Stimulated activated CD8-positive, alpha-beta memory T cell treated with anti-CD3 and anti-CD28 coated beads, Interleukin-2, amount 100 ng/mL, for 48 hours (primary cell): ENCODE results near the gene EID3.
"Not testable (repeated sequence)": the region's sequence is repeated elsewhere in the genome, so short reads cannot be mapped to it uniquely, and the experiment has no call there.

ENCODE experiments used
- DNase-seq, 2 donors: peaks; one replicate each; pipeline ENCODE4 v3.0.0-alpha.2; 2020; ENCODE audit warnings: low read depth in 2 of 2

The EID3 gene

DNA sequence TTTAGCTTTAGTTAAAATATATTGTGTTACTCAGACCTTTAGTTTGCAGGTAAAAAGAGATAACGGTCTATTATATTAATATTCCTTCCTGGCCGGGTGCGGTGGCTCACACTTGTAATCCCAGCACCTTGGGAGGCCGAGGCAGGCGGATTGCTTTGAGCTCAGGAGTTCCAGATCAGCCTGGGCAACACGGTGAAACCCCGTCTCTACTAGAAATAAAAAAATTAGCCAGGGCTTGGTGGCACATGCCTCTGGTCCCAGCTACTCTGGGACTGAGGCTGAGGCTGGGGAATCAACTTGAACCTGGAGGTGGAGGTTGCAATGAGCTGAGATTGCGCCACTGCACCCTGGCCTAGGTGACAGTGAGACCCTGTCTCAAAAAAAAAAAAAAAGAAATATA, 13.2 kb upstream of the EID3 start:
- no peak for DNase-seq

DNA sequence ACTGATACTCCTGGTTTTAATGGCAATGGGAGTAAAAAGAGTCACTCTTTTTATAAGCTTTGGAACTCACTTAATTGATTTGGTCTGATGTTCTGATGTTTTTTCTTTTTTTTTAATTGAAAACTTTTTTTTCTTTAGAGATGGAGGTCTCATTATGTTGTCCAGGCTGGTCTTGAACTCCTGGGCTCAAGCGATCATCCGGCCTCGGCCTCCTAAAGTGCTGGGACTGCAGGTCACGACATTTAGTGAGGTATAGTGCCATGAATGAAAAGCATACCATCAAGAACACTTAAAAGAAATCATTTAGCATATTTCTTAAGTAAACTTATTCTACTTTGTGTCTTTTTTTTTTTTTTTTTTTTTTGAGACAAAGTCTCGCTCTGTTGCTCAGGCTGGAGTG, 12.7 kb upstream of the EID3 start:
- DNase-seq: no peak

DNA sequence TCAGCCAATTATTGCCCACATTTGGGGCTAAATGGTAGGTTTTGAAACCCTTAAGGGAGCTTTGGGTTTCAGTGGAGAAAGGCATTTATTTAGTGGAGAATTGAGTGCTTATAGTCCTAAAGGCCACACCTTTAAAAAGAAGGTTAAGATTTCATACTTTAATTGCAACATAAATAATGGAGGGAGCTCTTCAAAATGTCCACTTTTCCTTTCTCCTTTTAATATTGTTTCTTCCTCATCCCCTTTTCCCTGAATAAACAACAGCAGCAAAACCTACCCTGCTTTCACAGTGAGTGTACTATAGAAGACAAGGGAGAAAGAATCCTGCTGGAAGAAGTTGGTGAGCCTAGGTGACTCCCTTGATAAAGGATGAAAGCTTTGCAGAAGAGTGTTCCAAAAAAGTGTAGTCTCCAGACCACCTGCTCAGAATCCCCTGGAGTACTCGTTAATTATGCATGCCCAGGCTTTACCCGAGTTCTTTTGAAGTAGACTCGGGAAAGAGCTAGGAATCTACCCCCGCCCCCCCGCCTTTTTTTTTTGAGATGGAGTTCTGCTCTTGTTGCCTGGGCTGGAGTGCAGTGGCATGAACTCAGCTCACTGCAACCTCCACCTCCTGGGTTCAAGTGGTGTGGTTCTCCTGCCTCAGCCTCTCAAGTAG, 11.5 kb upstream of the EID3 start:
- no peak for DNase-seq

DNA sequence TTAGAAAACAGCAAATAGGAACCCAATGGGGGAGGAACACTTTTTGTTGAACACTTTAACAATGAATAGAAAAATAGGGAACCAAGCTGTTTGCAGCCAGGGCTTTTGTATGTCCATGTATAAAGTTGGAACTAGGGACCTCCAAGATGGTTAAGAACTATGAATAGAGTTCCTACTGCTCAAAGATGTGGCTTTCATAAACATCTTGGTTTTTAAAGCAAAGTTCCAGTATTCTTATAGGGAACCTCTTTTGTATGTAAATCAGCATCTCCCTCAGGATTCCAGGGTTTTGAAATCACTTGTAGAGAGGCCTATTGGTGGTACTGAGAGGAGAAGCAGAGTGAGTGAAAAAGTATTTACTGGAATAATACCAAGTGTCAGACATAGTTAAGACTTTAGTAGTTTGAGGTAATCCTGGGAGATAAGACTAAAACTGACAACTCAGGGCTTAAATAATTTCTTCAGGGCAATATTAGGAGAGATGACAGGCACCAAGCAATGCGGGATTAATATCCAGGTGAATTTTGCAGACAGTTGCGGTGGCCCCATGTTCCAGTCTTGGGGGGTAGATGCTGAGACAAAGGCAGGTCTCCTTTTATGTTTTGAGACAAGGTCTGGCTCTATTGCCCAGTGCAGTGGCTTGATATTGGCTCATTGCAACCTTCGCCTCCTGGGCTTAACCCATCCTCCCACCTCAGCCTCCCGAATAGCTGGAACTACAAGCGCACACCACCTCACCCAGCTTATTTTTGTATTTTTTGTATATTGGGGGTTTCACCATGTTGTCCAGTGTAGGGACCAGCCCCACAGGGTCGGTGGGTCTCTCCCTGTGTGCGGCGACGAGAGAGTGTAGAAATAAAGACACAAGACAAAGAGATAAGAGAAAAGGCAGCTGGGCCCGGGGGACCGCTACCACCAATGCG, 10.4 kb upstream of the EID3 start:
- DNase-seq: no peak

DNA sequence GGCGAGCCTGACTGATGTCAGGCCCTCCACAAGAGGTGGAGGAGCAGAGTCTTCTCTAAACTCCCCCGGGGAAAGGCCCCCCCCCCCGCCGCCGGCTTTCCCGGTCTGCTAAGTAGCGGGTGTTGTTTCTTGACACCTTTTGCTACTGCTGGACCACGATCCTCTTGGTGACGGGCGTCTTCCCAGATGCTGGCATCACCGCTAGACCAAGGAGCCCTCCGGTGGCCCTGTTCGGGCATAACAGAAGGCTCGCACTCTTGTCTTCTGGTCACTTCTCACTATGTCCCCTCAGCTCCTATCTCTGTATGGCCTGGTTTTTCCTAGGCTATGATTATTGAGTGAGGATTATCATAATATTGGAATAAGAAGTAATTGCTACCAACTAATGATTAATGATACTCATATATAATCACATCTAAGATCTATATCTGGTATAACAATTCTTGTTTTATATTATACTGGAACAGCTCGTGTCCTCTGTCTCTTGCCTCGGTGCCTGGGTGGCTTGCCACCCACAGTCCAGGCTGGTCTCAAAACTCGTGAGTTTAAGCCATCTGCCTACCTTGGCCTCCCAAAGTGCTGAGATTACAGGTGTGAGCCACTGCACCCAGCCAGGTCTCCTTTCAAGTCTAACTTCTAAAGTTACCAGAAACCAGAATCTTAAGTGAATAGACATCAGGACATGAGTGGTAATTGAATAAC, 9.2 kb upstream of the EID3 start:
- DNase-seq: not testable (repeated sequence)

DNA sequence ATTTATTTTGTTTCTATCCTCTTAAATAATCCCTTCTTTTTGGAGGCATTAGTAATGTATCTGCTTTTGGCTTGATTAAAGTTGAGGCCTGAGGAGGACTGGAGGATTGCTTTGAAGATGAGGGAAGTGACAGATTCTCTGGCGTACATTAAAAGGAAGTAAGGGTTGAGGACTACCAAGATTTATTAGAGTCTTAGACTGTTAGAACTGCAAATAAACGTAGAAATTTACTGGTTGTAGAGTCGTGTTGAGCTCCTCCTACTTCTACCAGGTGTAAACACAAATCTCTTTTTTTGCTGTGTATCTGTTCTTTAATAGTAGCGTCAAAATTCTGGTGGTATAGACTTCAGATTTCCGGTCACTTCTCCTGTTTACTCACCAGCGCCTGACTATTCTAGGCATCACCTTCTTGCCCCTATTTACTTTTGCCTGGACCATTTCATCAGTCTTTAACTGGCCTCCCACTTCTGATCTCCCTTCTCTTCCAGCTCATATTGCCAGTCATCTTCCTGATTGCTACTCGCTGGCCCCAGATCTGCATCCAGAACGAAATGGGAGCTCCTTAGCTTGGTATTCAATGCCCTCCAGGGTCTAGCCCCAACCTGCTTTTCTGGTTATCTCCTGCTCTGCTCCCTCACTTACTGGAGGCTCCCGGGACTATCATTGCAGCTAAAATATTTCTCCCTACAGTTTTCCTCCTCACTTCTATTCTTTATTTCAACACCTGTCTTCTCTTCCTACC, 8.4 kb upstream of the EID3 start:
- no peak for DNase-seq

DNA sequence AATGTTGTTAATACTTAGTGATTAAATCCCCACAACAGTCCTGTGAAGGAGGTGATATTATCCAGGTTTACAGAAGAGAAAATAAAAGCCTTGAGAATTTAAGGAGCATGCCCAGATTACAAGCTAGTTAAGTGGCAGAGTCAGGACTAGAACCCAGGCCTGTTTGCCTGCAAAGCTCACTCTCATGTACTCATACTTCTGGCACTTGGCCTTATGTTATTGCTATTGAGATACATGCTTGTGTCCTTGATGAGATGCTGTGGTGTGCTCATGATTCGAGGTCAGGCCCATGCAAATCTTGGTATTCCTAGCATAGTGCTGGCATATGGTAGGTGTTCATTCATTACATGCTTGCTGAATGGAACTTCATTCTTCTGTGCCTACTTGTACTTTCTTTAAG, 7.6 kb upstream of the EID3 start:
- no peak for DNase-seq

DNA sequence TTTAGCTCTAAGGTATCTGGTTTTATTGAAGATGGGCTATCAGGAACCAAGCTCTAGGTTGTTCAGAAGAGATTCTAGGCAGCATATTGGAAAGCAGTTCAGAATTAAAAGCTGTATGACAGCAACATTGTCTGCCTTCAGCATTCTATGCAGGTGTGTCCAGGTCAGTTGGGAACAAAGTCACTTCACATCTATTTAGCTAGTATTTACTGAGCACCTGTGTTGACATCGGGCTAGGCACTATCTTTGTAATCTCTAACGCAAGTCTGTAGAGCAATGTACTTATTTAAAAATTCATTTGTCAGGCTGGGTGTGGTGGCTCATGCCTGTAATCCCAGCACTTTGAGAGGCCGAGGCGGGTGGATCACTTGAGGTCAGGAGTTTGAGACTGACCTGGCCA, 6.8 kb upstream of the EID3 start:
- no peak for DNase-seq

DNA sequence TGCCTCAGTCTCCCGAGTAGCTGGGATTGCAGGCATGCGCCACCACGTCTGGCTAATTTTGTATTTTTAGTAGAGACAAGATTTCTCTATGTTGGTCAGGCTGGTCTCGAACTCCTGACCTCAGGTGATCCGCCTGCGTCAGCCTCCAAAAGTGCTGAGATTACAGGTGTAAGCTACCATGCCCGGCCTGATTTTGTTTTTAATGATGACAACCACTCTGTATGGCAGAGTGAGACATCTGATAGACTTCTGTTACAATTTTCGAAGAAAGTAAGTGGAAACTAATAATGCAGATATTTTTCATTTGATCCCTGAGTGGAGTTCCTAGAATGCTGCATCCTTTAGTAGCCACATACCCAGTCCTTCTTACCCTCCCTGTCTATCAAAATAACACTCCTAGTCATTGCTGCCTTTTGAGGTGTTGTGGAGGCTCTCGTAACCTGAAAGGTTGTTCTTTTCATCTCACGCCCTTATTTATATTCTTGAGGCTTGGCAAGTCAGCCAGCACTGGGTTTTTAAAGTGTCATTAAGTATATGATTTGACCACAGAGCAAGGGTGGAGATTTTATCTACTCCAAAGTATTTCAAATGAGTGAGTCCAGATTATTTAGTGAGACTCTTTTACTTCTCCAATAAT, 5.9 kb upstream of the EID3 start:
- DNase-seq: no peak

DNA sequence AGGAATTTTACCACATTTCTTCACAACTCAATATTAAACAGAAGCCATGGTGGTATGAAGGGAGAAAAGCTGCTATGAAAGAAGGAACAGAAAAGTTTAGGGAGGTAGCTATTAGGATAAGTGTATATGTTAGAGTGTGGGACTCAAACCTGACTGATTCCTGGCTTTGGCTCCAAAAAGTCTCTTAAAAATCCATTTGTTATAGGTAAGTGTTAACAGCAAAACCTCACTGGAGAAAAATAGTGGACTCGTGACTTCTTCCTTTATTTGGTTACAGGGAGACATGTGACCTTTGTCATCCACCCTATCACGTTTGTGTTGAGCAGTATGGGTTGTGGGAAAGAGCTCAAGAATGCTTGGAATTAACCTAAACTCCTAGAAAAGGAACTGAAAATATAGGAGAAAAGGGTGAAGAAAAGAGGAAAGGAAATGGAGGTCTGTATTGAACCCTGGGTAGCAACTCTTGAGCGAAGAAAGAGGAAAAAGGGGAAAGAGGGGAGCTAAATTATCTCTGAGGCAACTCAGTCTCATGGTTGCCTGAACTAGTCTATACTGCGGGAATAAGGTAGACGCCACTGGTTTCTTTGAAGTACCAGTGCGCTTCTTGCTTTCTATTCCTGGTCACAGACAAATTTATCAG, 3.6 kb upstream of the EID3 start:
- DNase-seq: no peak

DNA sequence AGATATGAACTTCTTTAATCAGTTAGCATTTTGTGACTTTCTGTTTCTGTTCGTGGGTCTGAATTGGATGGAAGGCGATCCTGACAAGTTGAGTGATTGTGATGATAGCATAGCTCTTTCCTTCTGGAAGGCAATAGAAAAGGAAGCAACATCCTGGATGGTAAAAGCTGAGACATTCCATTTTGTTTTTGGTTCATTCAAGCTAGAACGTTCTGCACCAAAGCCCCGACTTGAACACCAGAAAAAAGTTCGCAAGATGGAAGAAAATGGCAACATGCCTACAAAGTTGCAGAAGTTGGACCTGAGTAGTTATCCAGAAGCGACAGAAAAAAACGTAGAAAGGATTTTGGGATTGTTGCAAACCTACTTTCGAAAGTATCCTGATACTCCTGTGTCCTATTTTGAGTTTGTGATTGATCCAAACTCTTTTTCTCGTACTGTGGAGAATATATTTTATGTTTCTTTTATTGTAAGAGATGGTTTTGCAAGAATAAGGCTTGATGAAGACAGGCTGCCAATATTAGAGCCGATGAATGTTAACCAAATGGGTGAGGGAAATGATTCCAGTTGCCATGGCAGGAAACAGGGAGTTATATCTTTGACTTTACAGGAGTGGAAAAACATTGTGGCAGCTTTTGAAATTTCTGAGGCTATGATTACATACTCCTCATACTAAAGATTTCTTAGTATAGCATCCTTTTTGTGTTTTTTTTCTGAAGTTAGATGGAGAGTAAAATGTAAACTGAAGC, 896 bp downstream of the EID3 start:
- no peak for DNase-seq

DNA sequence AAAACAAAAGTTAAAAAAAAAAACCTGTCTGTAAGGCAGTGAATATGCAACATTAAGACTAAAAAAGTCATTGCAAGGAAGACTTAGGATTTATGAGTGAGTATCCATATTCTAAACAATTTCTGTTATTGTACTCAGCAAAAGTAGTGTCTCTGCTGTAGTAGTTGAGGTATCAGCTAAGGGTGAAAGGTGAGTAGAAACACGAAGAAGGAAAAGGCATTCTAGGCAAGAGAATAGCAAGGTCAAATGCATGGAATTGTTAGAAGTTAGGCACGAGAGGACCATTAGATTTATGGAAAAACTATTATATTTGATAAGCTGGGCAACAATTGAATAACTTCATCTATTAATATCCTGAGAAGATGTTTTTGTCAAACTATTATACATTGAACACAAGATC, 1.8 kb downstream of the EID3 start:
- DNase-seq: no peak

DNA sequence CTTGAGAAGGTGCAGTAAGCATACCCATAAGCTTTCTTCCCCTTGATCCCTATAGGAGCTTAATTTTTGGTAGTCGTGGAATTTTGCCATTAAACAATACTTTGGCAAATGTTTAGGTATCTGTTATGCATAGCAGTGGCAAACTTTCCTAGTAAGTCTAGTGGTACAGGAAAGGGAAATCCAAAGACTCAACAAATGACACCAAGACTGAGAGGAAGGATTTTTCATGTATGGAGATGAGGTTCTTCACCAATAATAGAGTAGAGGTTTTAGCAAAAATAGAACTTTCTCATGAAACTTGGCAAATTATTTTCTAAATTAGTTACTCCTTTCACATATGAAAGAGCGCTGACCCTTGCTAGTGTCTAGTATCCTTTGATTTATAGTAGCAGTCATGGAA, 2.8 kb downstream of the EID3 start:
- DNase-seq: no peak

DNA sequence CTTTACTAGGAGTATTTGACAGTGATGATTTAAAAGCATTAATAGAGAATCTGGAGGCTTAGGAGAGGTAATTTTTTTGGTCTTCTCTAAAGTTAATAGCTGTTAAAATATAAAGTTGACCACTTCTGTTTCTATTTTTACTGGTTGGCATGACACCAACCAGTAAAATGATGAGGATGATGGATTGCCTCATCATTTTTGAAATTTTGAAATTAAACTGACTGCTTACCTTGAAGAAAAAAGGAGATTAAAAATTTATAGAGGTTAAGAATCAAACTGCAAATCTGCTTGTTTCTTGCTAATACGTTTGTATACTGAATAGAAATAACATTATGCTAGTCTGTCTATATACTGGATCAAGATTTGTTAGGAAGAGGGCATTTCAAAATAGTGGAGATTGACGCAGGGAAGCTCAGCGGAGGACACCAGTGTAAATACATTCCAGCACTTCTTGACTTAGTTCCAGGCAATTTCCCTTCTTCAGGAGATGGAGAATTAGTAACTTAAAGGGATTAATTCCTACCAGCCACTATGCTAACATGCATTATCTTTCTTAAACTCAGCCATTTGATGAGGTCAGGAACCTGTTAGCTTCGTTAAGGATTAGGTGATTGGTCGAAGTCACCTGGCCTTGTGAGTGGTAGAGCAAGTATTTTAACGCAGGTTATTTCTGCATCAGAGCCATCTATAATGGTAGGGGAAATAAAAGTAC, 3.6 kb downstream of the EID3 start:
- DNase-seq: no peak

DNA sequence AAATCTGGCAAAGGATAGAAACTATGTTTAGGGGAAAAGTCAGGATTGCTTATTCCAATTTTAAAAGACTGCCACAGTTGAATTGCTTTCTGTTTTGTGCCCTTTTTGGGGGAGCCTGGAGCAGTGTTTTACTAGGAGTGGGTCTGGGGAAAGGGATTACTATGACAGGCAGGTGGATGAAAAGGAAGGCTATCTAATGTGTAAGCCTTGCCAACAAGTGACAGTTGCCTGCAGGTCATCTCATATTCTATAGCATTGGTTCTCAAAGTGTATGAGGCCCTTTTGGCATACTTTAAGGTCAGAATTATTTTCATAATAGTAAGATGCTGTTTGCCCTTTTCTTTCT, 4.1 kb downstream of the EID3 start:
- no peak for DNase-seq

DNA sequence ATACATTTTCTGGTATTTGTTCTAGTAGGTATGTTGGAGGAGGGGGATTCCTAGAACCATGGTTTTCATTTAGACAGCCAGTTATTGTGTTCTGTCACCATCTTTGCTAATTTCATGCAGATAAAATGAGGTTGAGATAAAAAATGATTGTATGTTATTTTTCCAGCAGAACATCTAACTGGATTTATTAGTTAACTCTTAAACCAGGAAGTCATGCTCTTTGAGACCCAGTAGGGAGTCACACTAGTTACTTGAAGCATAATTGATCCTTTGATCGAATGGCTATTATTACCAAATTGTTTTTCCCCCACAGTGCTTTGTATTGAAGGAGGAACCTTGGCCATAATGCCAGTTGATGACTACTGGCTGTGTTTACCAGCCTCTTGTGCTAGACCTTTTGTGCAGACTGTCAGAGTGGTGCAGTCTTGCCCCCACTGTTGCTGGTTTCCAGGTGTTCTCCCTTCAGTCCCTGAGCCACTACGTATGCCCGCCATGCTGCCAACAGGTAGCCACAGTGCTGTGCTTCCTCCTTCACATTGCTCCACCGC, 6.0 kb downstream of the EID3 start:
- DNase-seq: no peak

DNA sequence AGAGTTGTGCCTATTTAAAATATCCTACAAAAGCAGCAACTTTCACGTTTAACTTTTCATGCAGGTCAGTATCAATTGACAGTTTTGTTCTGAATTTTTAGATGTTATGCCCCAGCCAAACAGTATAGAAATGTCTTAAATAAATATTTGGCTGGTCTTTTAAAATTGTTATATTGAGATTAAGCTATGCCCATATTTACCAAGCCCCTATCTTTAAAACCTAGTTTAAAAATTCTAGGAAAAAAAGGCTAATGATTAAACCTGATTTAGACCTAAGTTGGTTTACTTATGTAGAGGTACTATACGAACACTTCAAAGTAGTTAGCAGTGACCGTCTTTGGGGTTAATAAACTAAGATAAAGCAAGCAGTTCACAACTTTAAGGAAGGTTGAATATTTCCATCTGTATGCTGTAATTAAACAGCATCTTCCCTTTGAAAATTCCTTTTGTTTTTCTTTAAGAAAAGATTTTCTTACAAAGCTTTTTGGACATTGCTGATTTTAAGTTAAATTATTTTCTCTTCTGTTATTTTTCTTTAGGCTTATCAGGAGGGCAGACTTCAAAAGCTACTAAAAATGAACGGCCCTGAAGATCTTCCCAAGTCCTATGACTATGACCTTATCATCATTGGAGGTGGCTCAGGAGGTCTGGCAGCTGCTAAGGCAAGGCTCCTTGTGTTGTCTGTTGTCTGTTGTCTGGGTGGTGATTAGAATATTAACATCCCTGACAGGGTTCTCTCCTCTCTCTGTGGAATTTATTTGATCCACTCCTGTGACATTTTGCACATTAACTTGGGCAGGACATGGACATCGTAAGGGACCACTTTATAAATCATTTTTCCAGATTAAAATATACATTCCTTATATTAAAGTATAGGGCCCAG, 7.5 kb downstream of the EID3 start:
- no peak for DNase-seq

DNA sequence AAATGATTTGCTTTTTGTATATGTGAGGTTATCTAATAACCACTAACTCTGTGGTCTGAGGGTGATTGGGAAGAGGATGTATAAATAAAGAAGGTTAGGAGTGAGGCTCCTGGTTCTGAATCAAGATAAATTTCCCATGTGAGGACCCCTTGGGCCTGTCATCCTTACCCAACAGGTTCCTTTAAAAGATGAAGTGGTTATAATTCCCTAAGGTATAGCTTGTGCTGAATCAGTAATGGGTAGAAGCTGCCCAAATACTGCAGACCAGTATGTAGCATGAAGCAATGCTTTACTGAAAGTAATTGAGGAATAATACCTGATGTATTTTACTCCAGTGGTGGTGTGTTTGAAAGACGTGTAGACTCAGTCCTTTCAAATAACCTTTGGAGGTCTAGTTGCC, 8.7 kb downstream of the EID3 start:
- DNase-seq: no peak

DNA sequence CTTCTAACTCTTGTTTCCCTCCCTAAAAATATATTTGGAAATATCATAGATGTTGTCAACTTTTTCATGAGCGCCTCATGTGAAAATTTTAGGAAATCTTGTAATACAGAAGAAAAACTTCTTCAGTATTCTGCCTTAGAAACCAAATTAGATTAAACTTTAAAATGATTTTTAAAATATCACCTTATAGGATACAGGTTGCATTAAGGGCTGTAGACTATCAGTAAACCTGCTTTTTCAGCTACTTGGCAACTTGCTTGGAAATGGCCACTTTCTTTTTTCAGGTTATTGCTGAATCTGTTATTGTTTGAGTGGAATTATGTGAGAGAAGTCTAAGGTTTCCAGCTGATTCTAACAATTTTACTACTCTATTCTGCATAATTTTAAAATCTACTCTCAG, 9.1 kb downstream of the EID3 start:
- DNase-seq: no peak
